DND-41 (cell line): ENCODE measurements around the gene HSPA1B.

Source experiments
- EZH2 ChIP-seq: IDR thresholded peaks from 3 replicates; pipeline ENCODE4 v1.6.1; 2012; ENCODE audit warnings: borderline replicate concordance, low read depth, mild to moderate bottlenecking, moderate library complexity, low read length, inconsistent platforms; ENCODE audit not compliant: severe bottlenecking
- TF ChIP-seq, protein P1 (sequence below): IDR thresholded peaks from 2 replicates; pipeline ENCODE4 v1.5.1; 2012; ENCODE audit warnings: borderline replicate concordance, low read length, moderate library complexity, mild to moderate bottlenecking; ENCODE audit not compliant: poor library complexity, severe bottlenecking; ENCODE audit errors: extremely low read depth

DNA sequence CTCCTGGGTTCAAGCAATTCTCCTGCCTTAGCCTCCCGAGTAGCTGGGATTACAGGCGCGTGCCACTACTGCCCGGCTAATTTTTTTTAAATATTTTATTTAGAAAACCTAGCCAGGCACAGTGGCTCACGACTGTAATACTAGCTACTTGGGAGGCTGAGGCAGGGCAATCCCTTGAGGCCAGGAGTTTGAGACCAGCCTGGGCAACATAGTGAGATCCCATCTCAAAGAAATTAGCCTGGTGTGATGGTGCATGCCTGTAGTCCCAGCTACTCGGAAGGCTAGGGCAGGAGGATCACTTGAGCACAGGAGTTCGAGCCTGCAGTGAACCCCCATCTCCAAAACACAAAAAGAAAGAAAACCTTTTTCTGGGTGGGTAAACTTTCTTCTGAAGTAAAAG lies 48.8 kb downstream of the HSPA1B start:
- TF ChIP-seq, protein P1, sequence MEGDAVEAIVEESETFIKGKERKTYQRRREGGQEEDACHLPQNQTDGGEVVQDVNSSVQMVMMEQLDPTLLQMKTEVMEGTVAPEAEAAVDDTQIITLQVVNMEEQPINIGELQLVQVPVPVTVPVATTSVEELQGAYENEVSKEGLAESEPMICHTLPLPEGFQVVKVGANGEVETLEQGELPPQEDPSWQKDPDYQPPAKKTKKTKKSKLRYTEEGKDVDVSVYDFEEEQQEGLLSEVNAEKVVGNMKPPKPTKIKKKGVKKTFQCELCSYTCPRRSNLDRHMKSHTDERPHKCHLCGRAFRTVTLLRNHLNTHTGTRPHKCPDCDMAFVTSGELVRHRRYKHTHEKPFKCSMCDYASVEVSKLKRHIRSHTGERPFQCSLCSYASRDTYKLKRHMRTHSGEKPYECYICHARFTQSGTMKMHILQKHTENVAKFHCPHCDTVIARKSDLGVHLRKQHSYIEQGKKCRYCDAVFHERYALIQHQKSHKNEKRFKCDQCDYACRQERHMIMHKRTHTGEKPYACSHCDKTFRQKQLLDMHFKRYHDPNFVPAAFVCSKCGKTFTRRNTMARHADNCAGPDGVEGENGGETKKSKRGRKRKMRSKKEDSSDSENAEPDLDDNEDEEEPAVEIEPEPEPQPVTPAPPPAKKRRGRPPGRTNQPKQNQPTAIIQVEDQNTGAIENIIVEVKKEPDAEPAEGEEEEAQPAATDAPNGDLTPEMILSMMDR, result no peak
- TF ChIP-seq EZH2, result no peak
